HUDEP-2 (cell line): ENCODE results near the gene LDB2.

Source experiments
- DNase-seq, 76 experiments: peaks; one replicate each; lab custom pipeline; 2025; ENCODE audit not compliant: unreplicated experiment in 76 of 76; lab: John Stamatoyannopoulos, UW

Gene LDB2

GRCh38 chr4:16844816-16845586 is 53.4 kb downstream of the LDB2 start:
- no peak for DNase-seq

GRCh38 chr4:16843831-16844508 is 54.5 kb downstream of the LDB2 start:
- no peak for DNase-seq

GRCh38 chr4:16838226-16838875 is 60.1 kb downstream of the LDB2 start:
- no peak for DNase-seq

- DNase-seq = no peak
These were observed 61.0 kb downstream of the LDB2 start for GRCh38 chr4:16837475-16837874.

- no peak for DNase-seq
These were observed 62.1 kb downstream of the LDB2 start for GRCh38 chr4:16836324-16836723.

GRCh38 chr4:16835597-16836247 is 62.7 kb downstream of the LDB2 start:
- DNase-seq = no peak

- DNase-seq = no peak
These were observed 63.6 kb downstream of the LDB2 start for GRCh38 chr4:16834814-16835213.

GRCh38 chr4:16833722-16834121 is 64.7 kb downstream of the LDB2 start:
- DNase-seq = no peak

GRCh38 chr4:16830081-16830480 is 68.4 kb downstream of the LDB2 start:
- DNase-seq = no peak

- no peak for DNase-seq
These were observed 70.4 kb downstream of the LDB2 start for GRCh38 chr4:16827794-16828724.

GRCh38 chr4:16827045-16827444 is 71.4 kb downstream of the LDB2 start:
- no peak for DNase-seq

GRCh38 chr4:16826406-16826910 is 72.0 kb downstream of the LDB2 start:
- DNase-seq = no peak

- DNase-seq = no peak
These were observed 74.1 kb downstream of the LDB2 start for GRCh38 chr4:16824278-16824806.

GRCh38 chr4:16820329-16820728 is 78.1 kb downstream of the LDB2 start:
- DNase-seq = no peak

GRCh38 chr4:16819652-16820051 is 78.8 kb downstream of the LDB2 start:
- no peak for DNase-seq

GRCh38 chr4:16818005-16818404 is 80.4 kb downstream of the LDB2 start:
- no peak for DNase-seq

- DNase-seq = no peak
These were observed 81.2 kb downstream of the LDB2 start for GRCh38 chr4:16817286-16817685.

- no peak for DNase-seq
These were observed 84.1 kb downstream of the LDB2 start for GRCh38 chr4:16814361-16814760.

GRCh38 chr4:16812041-16812440 is 86.4 kb downstream of the LDB2 start:
- no peak for DNase-seq

- no peak for DNase-seq
These were observed 88.5 kb downstream of the LDB2 start for GRCh38 chr4:16809943-16810342.
